ENCODE results near the gene AAK1.

DNA sequence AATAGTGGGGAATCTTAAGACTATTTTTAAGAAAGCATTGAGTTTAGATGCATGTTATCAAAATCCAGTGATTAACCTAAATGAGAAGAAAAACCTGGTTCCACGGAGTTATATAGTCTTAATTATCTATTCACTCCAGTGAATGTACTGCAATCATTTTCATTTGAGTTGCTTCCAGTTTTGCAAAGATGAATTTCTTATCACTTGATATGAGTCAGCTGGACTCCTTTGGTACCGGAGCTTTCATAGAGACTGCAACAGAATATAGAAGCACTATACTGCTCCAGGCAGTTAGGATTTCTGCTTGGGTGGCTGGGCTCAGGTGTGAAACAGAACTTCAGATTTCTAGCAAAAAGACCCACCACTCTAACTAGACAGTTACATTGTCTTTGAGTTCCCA, 114.1 kb downstream of the AAK1 start:
- TF ChIP-seq, protein P1, sequence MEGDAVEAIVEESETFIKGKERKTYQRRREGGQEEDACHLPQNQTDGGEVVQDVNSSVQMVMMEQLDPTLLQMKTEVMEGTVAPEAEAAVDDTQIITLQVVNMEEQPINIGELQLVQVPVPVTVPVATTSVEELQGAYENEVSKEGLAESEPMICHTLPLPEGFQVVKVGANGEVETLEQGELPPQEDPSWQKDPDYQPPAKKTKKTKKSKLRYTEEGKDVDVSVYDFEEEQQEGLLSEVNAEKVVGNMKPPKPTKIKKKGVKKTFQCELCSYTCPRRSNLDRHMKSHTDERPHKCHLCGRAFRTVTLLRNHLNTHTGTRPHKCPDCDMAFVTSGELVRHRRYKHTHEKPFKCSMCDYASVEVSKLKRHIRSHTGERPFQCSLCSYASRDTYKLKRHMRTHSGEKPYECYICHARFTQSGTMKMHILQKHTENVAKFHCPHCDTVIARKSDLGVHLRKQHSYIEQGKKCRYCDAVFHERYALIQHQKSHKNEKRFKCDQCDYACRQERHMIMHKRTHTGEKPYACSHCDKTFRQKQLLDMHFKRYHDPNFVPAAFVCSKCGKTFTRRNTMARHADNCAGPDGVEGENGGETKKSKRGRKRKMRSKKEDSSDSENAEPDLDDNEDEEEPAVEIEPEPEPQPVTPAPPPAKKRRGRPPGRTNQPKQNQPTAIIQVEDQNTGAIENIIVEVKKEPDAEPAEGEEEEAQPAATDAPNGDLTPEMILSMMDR (IDR thresholded peaks at IDR 0.05; ENCODE audit: insufficient read depth, low read depth, low read length) = no peak
- no peak for TF ChIP-seq EZH2 (IDR thresholded peaks at IDR 0.05; ENCODE audit: insufficient read depth, low read length)

All from astrocyte (in vitro differentiated cells and primary cell).